ENCODE measurements around the gene SLC25A29. TPM values are rescaled to one million over a fixed set of nuclear protein-coding genes. Genes with fewer than 3 reads are reported as not detected.
A peak's percentile ranks its signal among the peaks of the same experiment; 100 is the strongest.
"Not testable (repeated sequence)": the region's sequence is repeated elsewhere in the genome, so short reads cannot be mapped to it uniquely, and the experiment has no call there.

Gene SLC25A29
- total RNA-seq, 2 experiments from 2014 or later: 1.5 to 2.2 TPM

GRCh38 chr14:100285021-100285912 is 21.0 kb downstream of the SLC25A29 start:
- Mint-ChIP-seq H3K9me3 (no peaks in the 10 kb centered on the region), H3K27ac (peak overlapping the region; percentile 83), H3K36me3 (ENCODE audit: low read depth) (peaks cover 4% of the 10 kb centered on the region), H3K27me3 (no peaks in the 10 kb centered on the region), H3K4me3 (peak overlapping the region; percentile 72), H3K4me1 (peaks cover 13% of the 10 kb centered on the region)
- POLR2A ChIA-PET: no interaction called here
- DNase-seq: peak; percentile 76
- CTCF ChIA-PET: interaction anchor here (0.7 to 5.5 kb wide), 17 partner anchors 10 to 361 kb away, joined by 3 to 64 read pairs (median 4); partner anchors contain the start of gene SLC25A47

DNA sequence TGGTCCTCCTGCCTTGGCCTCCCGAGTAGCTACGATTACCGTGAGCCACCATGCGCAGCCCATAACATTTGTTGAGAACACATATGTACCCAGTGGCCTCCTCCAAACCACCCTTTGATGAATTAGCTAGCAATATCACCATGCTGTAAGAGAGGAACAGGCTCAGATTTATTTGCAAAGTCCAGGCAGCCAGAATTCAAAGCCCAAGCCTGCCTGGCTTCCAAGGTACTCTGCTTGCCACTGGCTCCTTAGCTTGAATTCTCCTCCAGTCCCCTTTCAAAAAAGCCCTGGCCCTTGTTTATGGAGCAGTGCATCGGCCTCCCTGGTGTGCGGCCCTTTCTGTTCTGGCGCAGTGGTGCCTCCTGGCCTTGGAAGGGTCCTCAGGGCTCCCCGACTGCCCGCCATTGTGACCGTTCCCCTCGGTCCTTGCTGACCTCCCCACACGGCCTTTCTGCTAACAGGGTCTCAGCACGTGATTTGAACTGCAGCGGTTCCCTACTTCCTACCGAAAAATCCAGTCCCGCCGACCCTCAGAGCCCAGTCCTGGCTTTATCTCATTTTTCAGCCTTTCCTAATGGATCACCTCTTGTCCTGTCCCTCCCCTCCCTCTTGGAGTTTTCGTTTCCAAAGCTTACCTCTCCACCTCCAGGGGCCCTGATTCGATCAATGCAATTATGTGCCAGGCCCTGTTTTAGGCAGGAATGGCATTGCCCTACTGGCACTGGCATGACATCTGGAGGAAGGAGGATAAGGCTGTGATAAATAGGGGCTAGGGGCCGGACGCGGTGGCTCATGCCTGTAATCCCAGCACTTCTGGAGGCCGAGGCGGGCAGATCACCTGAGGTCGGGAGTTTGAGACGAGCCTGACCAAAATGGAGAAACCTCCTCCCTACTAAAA is 22.0 kb downstream of the SLC25A29 start:
- Mint-ChIP-seq H3K4me1 (peaks cover 19% of the 10 kb centered on the region), H3K4me3 (peak overlapping the region; percentile 50), H3K27me3 (no peaks in the 10 kb centered on the region), H3K36me3 (ENCODE audit: low read depth) (peaks cover 8% of the 10 kb centered on the region), H3K27ac (peak overlapping the region; percentile 10), H3K9me3 (no peaks in the 10 kb centered on the region)
- no peak for DNase-seq
- CTCF ChIA-PET: interaction anchor here (0.7 to 5.5 kb wide), 17 partner anchors 9 to 362 kb away, joined by 3 to 64 read pairs (median 4); partner anchors contain the start of gene SLC25A47
- POLR2A ChIA-PET: no interaction called here

DNA sequence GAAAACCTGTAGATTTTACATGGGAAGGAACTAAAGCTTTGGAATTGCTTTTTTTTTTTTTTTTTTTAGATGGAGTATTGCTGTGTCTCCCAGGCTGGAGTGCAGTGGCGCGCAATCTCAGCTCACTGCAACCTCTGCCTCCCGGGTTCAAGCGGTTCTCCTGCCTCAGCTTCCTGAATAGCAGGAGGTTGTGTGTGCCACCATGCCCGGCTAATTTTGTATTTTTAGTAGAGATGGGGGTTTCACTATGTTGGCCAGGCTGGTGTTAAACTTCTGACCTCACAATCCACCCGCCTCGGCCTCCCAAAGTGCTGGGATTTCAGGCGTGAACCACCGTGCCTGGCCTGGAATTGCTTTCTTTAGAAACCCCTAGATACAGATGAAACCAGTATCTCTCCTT is 22.8 kb downstream of the SLC25A29 start:
- CTCF ChIA-PET: interaction anchor here (0.8 to 5.5 kb wide), 6 partner anchors 14 to 94 kb away, joined by 3 to 64 read pairs (median 4); no protein-coding TSS in a partner anchor
- H3K36me3 Mint-ChIP-seq (ENCODE audit: low read depth): peaks cover 15% of the 10 kb centered on the region

DNA sequence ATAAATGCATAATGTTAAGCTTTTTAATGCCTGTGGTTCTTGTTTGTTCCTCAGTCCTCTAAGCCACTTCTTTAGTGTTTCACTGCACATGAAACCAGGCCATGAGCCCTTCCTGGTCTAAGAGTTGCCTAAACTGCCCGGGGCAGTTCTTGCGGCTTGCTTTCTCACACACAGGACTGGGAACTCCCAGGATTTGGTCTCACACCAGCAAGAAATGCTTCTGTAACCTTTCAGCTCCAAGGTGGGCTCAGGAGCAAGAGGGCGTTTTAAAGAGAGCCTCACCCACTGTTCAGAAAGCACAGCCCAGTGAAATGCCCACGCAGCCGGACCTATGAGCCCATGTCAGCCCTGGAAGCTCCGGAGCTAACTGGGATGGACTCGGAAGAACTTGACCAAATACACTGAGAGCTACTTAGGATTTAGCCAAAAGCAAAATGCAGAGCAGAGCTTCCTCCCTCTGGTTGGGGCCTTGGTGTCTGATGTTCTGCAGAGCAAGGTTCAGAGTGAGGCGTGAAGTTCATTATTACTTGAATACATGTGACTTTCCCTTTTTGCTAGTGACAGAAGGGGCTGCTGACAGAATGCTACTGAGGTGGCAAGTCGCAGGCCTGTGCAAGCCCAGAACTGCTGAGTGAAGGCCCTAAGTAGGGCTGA is 23.4 kb downstream of the SLC25A29 start:
- ChIA-PET CTCF (interaction anchor here (1.0 to 5.5 kb wide), 4 partner anchors 15 to 95 kb away, joined by 3 to 64 read pairs (median 4); no protein-coding TSS in a partner anchor), POLR2A (no interaction called here)
- DNase-seq: no peak
- no peaks in the 10 kb centered on the region for H3K9me3 Mint-ChIP-seq
- H3K4me3 Mint-ChIP-seq: no peak overlapping the region
- H3K4me1 Mint-ChIP-seq: peaks cover 32% of the 10 kb centered on the region
- H3K27me3 Mint-ChIP-seq: no peaks in the 10 kb centered on the region
- H3K36me3 Mint-ChIP-seq (ENCODE audit: low read depth): peaks cover 15% of the 10 kb centered on the region
- H3K27ac Mint-ChIP-seq: no peak overlapping the region

More for the DNA sequence above, 22.8 kb downstream of the SLC25A29 start:
- H3K27ac Mint-ChIP-seq, H3K27me3 Mint-ChIP-seq, H3K4me3 Mint-ChIP-seq, DNase-seq, H3K9me3 Mint-ChIP-seq, POLR2A ChIA-PET: not testable (repeated sequence)
- H3K4me1 Mint-ChIP-seq: peaks cover 27% of the 10 kb centered on the region

DNA sequence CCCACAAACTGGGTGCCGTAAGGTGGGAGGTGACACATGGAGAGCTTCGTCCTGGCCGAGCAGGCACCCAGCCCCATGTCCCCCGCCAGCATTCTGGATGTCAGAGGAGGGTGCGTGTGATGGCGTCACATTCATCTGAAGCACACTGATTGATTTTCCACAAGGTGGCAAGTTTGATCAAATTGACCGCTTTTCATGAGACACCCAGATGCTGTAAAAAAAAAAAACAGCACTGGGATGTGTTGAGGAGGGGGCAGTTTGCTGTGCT is 24.2 kb downstream of the SLC25A29 start:
- peaks cover 19% of the 10 kb centered on the region for H3K36me3 Mint-ChIP-seq (ENCODE audit: low read depth)
- peak overlapping the region; percentile 26 for H3K27ac Mint-ChIP-seq
- DNase-seq: no peak
- POLR2A ChIA-PET: no interaction called here
- H3K27me3 Mint-ChIP-seq: no peaks in the 10 kb centered on the region
- CTCF ChIA-PET: interaction anchor here (1.0 to 5.5 kb wide), 2 partner anchors 8 to 16 kb away, joined by 3 to 64 read pairs; no protein-coding TSS in a partner anchor
- H3K4me1 Mint-ChIP-seq: peaks cover 34% of the 10 kb centered on the region
- H3K9me3 Mint-ChIP-seq: no peaks in the 10 kb centered on the region
- no peak overlapping the region for H3K4me3 Mint-ChIP-seq

- H3K4me3 Mint-ChIP-seq: no peak overlapping the region
These were observed 24.8 kb downstream of the SLC25A29 start for GRCh38 chr14:100281286-100282082.

DNA sequence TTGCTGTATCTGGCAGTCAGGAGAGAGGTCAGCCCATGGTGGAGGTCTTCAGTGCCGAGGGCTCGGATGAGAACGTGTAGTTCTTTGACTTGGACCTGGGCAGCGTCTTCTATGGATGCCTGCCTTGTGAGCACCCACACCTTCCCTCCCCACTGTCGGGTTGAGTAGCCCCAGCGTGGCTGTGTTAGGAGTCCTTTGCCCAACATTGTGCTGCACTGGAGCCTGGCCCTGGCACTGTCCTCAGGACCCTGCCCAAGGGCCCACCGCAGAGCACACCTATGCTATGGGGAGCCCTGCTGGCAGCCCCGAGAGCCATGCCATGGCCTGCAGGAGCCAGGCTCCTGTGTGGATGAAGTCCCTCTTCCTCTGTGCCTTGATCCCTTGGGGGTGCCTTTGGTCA is 26.7 kb downstream of the SLC25A29 start:
- H3K4me1 Mint-ChIP-seq: peaks cover 39% of the 10 kb centered on the region
- ChIA-PET POLR2A (no interaction called here), CTCF (no interaction called here)
- no peak overlapping the region for H3K4me3 Mint-ChIP-seq
- DNase-seq: no peak
- no peaks in the 10 kb centered on the region for H3K9me3 Mint-ChIP-seq
- no peaks in the 10 kb centered on the region for H3K27me3 Mint-ChIP-seq
- no peak overlapping the region for H3K27ac Mint-ChIP-seq
- peaks cover 33% of the 10 kb centered on the region for H3K36me3 Mint-ChIP-seq (ENCODE audit: low read depth)

More at GRCh38 chr14:100281286-100282082, 24.8 kb downstream of the SLC25A29 start:
- H3K4me1 Mint-ChIP-seq: peaks cover 34% of the 10 kb centered on the region
- H3K36me3 Mint-ChIP-seq (ENCODE audit: low read depth): peaks cover 21% of the 10 kb centered on the region
- DNase-seq: no peak
- no peaks in the 10 kb centered on the region for H3K9me3 Mint-ChIP-seq
- CTCF ChIA-PET: interaction anchor here (1.0 to 5.5 kb wide), 2 partner anchors 9 to 16 kb away, joined by 3 to 64 read pairs; no protein-coding TSS in a partner anchor
- no peaks in the 10 kb centered on the region for H3K27me3 Mint-ChIP-seq
- no peak overlapping the region for H3K27ac Mint-ChIP-seq
- POLR2A ChIA-PET: no interaction called here

- CTCF ChIA-PET: no interaction called here
- Mint-ChIP-seq H3K27ac (no peak overlapping the region), H3K4me1 (peaks cover 39% of the 10 kb centered on the region), H3K27me3 (no peaks in the 10 kb centered on the region), H3K9me3 (no peaks in the 10 kb centered on the region), H3K36me3 (ENCODE audit: low read depth) (peaks cover 35% of the 10 kb centered on the region), H3K4me3 (no peak overlapping the region)
- POLR2A ChIA-PET: no interaction called here
- DNase-seq: no peak
These were observed 27.1 kb downstream of the SLC25A29 start for GRCh38 chr14:100279133-100279532.

GRCh38 chr14:100278702-100279101 is 27.5 kb downstream of the SLC25A29 start:
- Mint-ChIP-seq H3K27me3 (no peaks in the 10 kb centered on the region), H3K36me3 (ENCODE audit: low read depth) (peaks cover 35% of the 10 kb centered on the region), H3K4me3 (no peak overlapping the region), H3K4me1 (peaks cover 40% of the 10 kb centered on the region), H3K9me3 (no peaks in the 10 kb centered on the region), H3K27ac (no peak overlapping the region)
- CTCF ChIA-PET: no interaction called here
- DNase-seq: no peak
- POLR2A ChIA-PET: no interaction called here

DNA sequence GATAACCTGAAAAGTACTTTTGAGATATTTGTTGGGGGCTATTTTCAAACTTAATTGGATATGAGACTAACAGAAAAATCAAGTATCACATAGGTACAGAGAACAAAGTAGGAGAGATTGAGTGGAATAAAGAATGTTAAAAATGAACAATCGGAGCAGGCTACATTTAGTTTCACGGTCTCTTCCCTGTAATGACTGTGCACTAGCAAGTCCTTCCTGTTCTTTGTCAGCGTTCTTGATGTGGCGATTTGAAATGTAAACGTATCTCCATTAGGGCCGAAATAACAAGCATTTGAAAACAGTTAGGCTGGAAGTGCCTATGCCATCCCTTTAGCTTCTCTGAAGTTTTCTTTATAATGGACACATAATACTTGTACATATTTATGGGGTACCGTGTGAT is 31.0 kb downstream of the SLC25A29 start:
- DNase-seq: no peak
- Mint-ChIP-seq H3K27me3 (no peaks in the 10 kb centered on the region), H3K27ac (no peak overlapping the region), H3K4me3 (no peak overlapping the region), H3K9me3 (no peaks in the 10 kb centered on the region), H3K36me3 (ENCODE audit: low read depth) (peaks cover 30% of the 10 kb centered on the region), H3K4me1 (peaks cover 45% of the 10 kb centered on the region)
- ChIA-PET CTCF (interaction anchor here (1.6 kb wide), 1 partner anchor 10 kb away, joined by 9 read pairs; no protein-coding TSS in a partner anchor), POLR2A (no interaction called here)

DNA sequence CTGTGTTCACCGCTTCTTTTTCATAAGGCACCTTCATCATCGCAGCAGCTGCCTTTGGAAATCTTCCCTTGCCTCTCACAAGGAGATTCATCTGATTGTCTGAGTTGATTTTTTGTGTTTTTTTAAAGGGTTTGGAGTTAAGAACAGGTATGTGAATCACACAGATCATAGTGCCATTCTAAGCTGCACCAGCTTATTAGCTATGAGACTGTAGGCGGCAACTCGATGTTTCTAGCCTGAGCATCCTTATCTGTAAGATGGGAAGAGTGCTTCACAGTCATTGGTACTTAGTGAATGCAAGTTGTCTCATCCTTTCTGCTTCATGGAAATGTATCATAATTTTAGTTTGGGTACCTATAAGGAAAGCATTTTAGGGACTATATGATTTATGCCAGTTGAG is 32.0 kb downstream of the SLC25A29 start:
- CTCF ChIA-PET: interaction anchor here (0.8 to 1.0 kb wide), 2 partner anchors 15 to 31 kb away, joined by 3 read pairs; no protein-coding TSS in a partner anchor
- Mint-ChIP-seq H3K4me1 (peaks cover 40% of the 10 kb centered on the region), H3K36me3 (ENCODE audit: low read depth) (peaks cover 27% of the 10 kb centered on the region), H3K9me3 (no peaks in the 10 kb centered on the region), H3K27me3 (no peaks in the 10 kb centered on the region), H3K27ac (peak overlapping the region; percentile 10), H3K4me3 (no peak overlapping the region)
- DNase-seq: no peak
- POLR2A ChIA-PET: no interaction called here
